ENCODE results near the gene AKT1S1. TPM values are rescaled to one million over a fixed set of nuclear protein-coding genes. Genes with fewer than 3 reads are reported as not detected.
"Not testable (repeated sequence)": the region's sequence is repeated elsewhere in the genome, so short reads cannot be mapped to it uniquely, and the experiment has no call there.

The AKT1S1 gene
- total RNA-seq, 1 donor from 2014 or later = 59.7 TPM

GRCh38 chr19:49829200-49829599 lies 48.0 kb downstream of the AKT1S1 start:
- Mint-ChIP-seq H3K27ac (ENCODE audit: unreplicated experiment) (no peak overlapping the region), H3K36me3 (ENCODE audit: unreplicated experiment) (peaks cover 22% of the 10 kb centered on the region), H3K27me3 (ENCODE audit: unreplicated experiment) (no peaks in the 10 kb centered on the region), H3K9me3 (ENCODE audit: unreplicated experiment) (no peaks in the 10 kb centered on the region), H3K4me1 (ENCODE audit: unreplicated experiment) (no peaks in the 10 kb centered on the region), H3K4me3 (ENCODE audit: unreplicated experiment) (no peak overlapping the region)
- TF ChIP-seq CTCF (IDR thresholded peaks at IDR 0.05) = no peak
- no peak for DNase-seq (ENCODE audit: extremely low spot score, unreplicated experiment)

GRCh38 chr19:49827034-49827433 lies 50.1 kb downstream of the AKT1S1 start:
- H3K9me3 Mint-ChIP-seq (ENCODE audit: unreplicated experiment) = no peaks in the 10 kb centered on the region
- DNase-seq (ENCODE audit: extremely low spot score, unreplicated experiment) = no peak
- no peak for TF ChIP-seq CTCF (IDR thresholded peaks at IDR 0.05)
- no peak overlapping the region for H3K27ac Mint-ChIP-seq (ENCODE audit: unreplicated experiment)
- H3K36me3 Mint-ChIP-seq (ENCODE audit: unreplicated experiment) = peaks cover 16% of the 10 kb centered on the region
- no peaks in the 10 kb centered on the region for H3K27me3 Mint-ChIP-seq (ENCODE audit: unreplicated experiment)
- no peak overlapping the region for H3K4me3 Mint-ChIP-seq (ENCODE audit: unreplicated experiment)
- H3K4me1 Mint-ChIP-seq (ENCODE audit: unreplicated experiment) = no peaks in the 10 kb centered on the region

GRCh38 chr19:49824662-49825061 lies 52.5 kb downstream of the AKT1S1 start:
- Mint-ChIP-seq H3K36me3 (ENCODE audit: unreplicated experiment) (peaks cover 22% of the 10 kb centered on the region), H3K27me3 (ENCODE audit: unreplicated experiment) (no peaks in the 10 kb centered on the region)
- DNase-seq (ENCODE audit: extremely low spot score, unreplicated experiment) = no peak

GRCh38 chr19:49823472-49823871 lies 53.7 kb downstream of the AKT1S1 start:
- Mint-ChIP-seq H3K27ac (ENCODE audit: unreplicated experiment) (no peak overlapping the region), H3K4me1 (ENCODE audit: unreplicated experiment) (peaks cover 8% of the 10 kb centered on the region), H3K4me3 (ENCODE audit: unreplicated experiment) (no peak overlapping the region), H3K9me3 (ENCODE audit: unreplicated experiment) (no peaks in the 10 kb centered on the region), H3K27me3 (ENCODE audit: unreplicated experiment) (no peaks in the 10 kb centered on the region), H3K36me3 (ENCODE audit: unreplicated experiment) (peaks cover 20% of the 10 kb centered on the region)
- TF ChIP-seq CTCF (IDR thresholded peaks at IDR 0.05) = no peak
- DNase-seq (ENCODE audit: extremely low spot score, unreplicated experiment) = no peak

More at GRCh38 chr19:49824662-49825061, 52.5 kb downstream of the AKT1S1 start:
- Mint-ChIP-seq H3K27ac (ENCODE audit: unreplicated experiment) (no peak overlapping the region), H3K4me3 (ENCODE audit: unreplicated experiment) (no peak overlapping the region), H3K4me1 (ENCODE audit: unreplicated experiment) (peaks cover under 1% of the 10 kb centered on the region), H3K9me3 (ENCODE audit: unreplicated experiment) (no peaks in the 10 kb centered on the region)
- TF ChIP-seq CTCF (IDR thresholded peaks at IDR 0.05) = no peak

- TF ChIP-seq CTCF (IDR thresholded peaks at IDR 0.05) = no peak
- Mint-ChIP-seq H3K27me3 (ENCODE audit: unreplicated experiment) (no peaks in the 10 kb centered on the region), H3K27ac (ENCODE audit: unreplicated experiment) (no peak overlapping the region), H3K36me3 (ENCODE audit: unreplicated experiment) (peaks cover 10% of the 10 kb centered on the region), H3K4me3 (ENCODE audit: unreplicated experiment) (no peak overlapping the region), H3K9me3 (ENCODE audit: unreplicated experiment) (no peaks in the 10 kb centered on the region), H3K4me1 (ENCODE audit: unreplicated experiment) (peaks cover 11% of the 10 kb centered on the region)
- no peak for DNase-seq (ENCODE audit: extremely low spot score, unreplicated experiment)
Measured at GRCh38 chr19:49820125-49820524, 57.0 kb downstream of the AKT1S1 start.

GRCh38 chr19:49819452-49820115 lies 57.6 kb downstream of the AKT1S1 start:
- Mint-ChIP-seq H3K4me1 (ENCODE audit: unreplicated experiment) (peaks cover 11% of the 10 kb centered on the region), H3K27ac (ENCODE audit: unreplicated experiment) (peak overlapping the region; percentile 100), H3K4me3 (ENCODE audit: unreplicated experiment) (peak overlapping the region; percentile 99), H3K36me3 (ENCODE audit: unreplicated experiment) (peaks cover 10% of the 10 kb centered on the region)
- H3K9me3 Mint-ChIP-seq (ENCODE audit: unreplicated experiment); DNase-seq (ENCODE audit: extremely low spot score, unreplicated experiment); H3K27me3 Mint-ChIP-seq (ENCODE audit: unreplicated experiment): not testable (repeated sequence)
